ENCODE data around the gene FGF3.

Gene FGF3

GRCh38 chr11:69862331-69862771 is 43.1 kb upstream of the FGF3 start:
- no peak for TF ChIP-seq REST (IDR thresholded peaks at IDR 0.05; ENCODE audit: insufficient read depth in 1 of 2, low read depth in 2 of 2, low read length in 2 of 2)

GRCh38 chr11:69861901-69862300 is 42.7 kb upstream of the FGF3 start:
- TF ChIP-seq REST (IDR thresholded peaks at IDR 0.05; ENCODE audit: insufficient read depth in 1 of 2, low read depth in 2 of 2, low read length in 2 of 2) (no peak), POLR2AphosphoS5 (IDR thresholded peaks at IDR 0.05; ENCODE audit: low read depth, low read length) (no peak), SIN3A (IDR thresholded peaks at IDR 0.05; ENCODE audit: borderline replicate concordance, insufficient read depth, low read length) (no peak)

- TF ChIP-seq POLR2AphosphoS5 (IDR thresholded peaks at IDR 0.05; ENCODE audit: low read depth, low read length) (no peak), TAF1 (IDR thresholded peaks at IDR 0.05; ENCODE audit: borderline replicate concordance, insufficient read depth, low read length) (no peak), FOXP2 (optimal IDR thresholded peaks at IDR 0.05; ENCODE audit: borderline replicate concordance, extremely low read depth, extremely low read length, insufficient read depth) (no peak), REST (IDR thresholded peaks at IDR 0.05; ENCODE audit: insufficient read depth in 1 of 2, low read depth in 2 of 2, low read length in 2 of 2) (no peak), SIN3A (IDR thresholded peaks at IDR 0.05; ENCODE audit: borderline replicate concordance, insufficient read depth, low read length) (no peak)
Measured at GRCh38 chr11:69860796-69861445, 41.7 kb upstream of the FGF3 start.

GRCh38 chr11:69860244-69860643 is 41.0 kb upstream of the FGF3 start:
- no peak for TF ChIP-seq FOXP2 (optimal IDR thresholded peaks at IDR 0.05; ENCODE audit: borderline replicate concordance, extremely low read depth, extremely low read length, insufficient read depth)
- TF ChIP-seq POLR2AphosphoS5 (IDR thresholded peaks at IDR 0.05; ENCODE audit: low read depth, low read length), result no peak
- no peak for TF ChIP-seq SIN3A (IDR thresholded peaks at IDR 0.05; ENCODE audit: borderline replicate concordance, insufficient read depth, low read length)
- no peak for TF ChIP-seq TAF1 (IDR thresholded peaks at IDR 0.05; ENCODE audit: borderline replicate concordance, insufficient read depth, low read length)
- TF ChIP-seq REST (IDR thresholded peaks at IDR 0.05; ENCODE audit: insufficient read depth in 1 of 2, low read depth in 2 of 2, low read length in 2 of 2), result no peak

GRCh38 chr11:69859275-69859934 is 40.2 kb upstream of the FGF3 start:
- TF ChIP-seq FOXP2 (optimal IDR thresholded peaks at IDR 0.05; ENCODE audit: borderline replicate concordance, extremely low read depth, extremely low read length, insufficient read depth) (no peak), POLR2AphosphoS5 (IDR thresholded peaks at IDR 0.05; ENCODE audit: low read depth, low read length) (no peak), SIN3A (IDR thresholded peaks at IDR 0.05; ENCODE audit: borderline replicate concordance, insufficient read depth, low read length) (no peak), TAF1 (IDR thresholded peaks at IDR 0.05; ENCODE audit: borderline replicate concordance, insufficient read depth, low read length) (no peak), REST (IDR thresholded peaks at IDR 0.05; ENCODE audit: insufficient read depth in 1 of 2, low read depth in 2 of 2, low read length in 2 of 2) (no peak)

Data from PFSK-1 (cell line).